ENCODE data around the gene MPRIP. TPM values are rescaled to one million over a fixed set of nuclear protein-coding genes. Genes with fewer than 3 reads are reported as not detected.
"Not testable (repeated sequence)": the region's sequence is repeated elsewhere in the genome, so short reads cannot be mapped to it uniquely, and the experiment has no call there.

MPRIP gene
- total RNA-seq, 2 donors from 2014 or later, result 235 to 252 TPM

GRCh38 chr17:17188586-17188985, 146.3 kb downstream of the MPRIP start:
- no peak overlapping the region for H3K4me3 ChIP-seq
- peaks cover 19 to 44% of the 10 kb centered on the region in 2 donors for H3K4me1 ChIP-seq (ENCODE audit: control insufficient read depth in 1 of 2, low read depth in 2 of 2)
- TF ChIP-seq, protein P1, sequence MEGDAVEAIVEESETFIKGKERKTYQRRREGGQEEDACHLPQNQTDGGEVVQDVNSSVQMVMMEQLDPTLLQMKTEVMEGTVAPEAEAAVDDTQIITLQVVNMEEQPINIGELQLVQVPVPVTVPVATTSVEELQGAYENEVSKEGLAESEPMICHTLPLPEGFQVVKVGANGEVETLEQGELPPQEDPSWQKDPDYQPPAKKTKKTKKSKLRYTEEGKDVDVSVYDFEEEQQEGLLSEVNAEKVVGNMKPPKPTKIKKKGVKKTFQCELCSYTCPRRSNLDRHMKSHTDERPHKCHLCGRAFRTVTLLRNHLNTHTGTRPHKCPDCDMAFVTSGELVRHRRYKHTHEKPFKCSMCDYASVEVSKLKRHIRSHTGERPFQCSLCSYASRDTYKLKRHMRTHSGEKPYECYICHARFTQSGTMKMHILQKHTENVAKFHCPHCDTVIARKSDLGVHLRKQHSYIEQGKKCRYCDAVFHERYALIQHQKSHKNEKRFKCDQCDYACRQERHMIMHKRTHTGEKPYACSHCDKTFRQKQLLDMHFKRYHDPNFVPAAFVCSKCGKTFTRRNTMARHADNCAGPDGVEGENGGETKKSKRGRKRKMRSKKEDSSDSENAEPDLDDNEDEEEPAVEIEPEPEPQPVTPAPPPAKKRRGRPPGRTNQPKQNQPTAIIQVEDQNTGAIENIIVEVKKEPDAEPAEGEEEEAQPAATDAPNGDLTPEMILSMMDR (IDR thresholded peaks at IDR 0.05), result no peak
- H3K27ac ChIP-seq, result no peak overlapping the region
- DNase-seq (ENCODE audit: low spot score) (no peak), ATAC-seq (ENCODE audit: insufficient number of reproducible peaks, low FRiP score, low read depth) (no peak)
- H3K9me3 ChIP-seq, result no peaks in the 10 kb centered on the region
- no peaks in the 10 kb centered on the region for H3K27me3 ChIP-seq (replicated peaks; ENCODE audit: insufficient read depth)
- peaks cover 14% of the 10 kb centered on the region for H3K36me3 ChIP-seq

- no peak for ATAC-seq (ENCODE audit: insufficient number of reproducible peaks, low FRiP score, low read depth)
- Histone ChIP-seq H3K9me3 (no peaks in the 10 kb centered on the region), H3K36me3 (peaks cover 5% of the 10 kb centered on the region), H3K4me3 (no peak overlapping the region), H3K27ac (peak overlapping the region; percentile 54 to 79), H3K27me3 (replicated peaks; ENCODE audit: insufficient read depth) (no peaks in the 10 kb centered on the region), H3K4me1 (ENCODE audit: control insufficient read depth in 1 of 2, low read depth in 2 of 2) (peaks cover 19 to 44% of the 10 kb centered on the region in 2 donors)
- TF ChIP-seq, protein P1 (IDR thresholded peaks at IDR 0.05), result no peak
- no peak for DNase-seq (ENCODE audit: low spot score)
These were observed 147.3 kb downstream of the MPRIP start for GRCh38 chr17:17189559-17189958.

- Histone ChIP-seq H3K27ac (peak overlapping the region; percentile 54 to 79), H3K4me3 (no peak overlapping the region), H3K9me3 (no peaks in the 10 kb centered on the region), H3K36me3 (peaks cover 4% of the 10 kb centered on the region), H3K4me1 (ENCODE audit: control insufficient read depth in 1 of 2, low read depth in 2 of 2) (peaks cover 19 to 44% of the 10 kb centered on the region in 2 donors), H3K27me3 (replicated peaks; ENCODE audit: insufficient read depth) (no peaks in the 10 kb centered on the region)
- no peak for ATAC-seq (ENCODE audit: insufficient number of reproducible peaks, low FRiP score, low read depth)
- no peak for DNase-seq (ENCODE audit: low spot score)
- TF ChIP-seq, protein P1 (IDR thresholded peaks at IDR 0.05), result no peak
These were observed 147.9 kb downstream of the MPRIP start for GRCh38 chr17:17190188-17190587.

- Histone ChIP-seq H3K27ac (peak overlapping the region; percentile 54 to 79), H3K36me3 (peaks cover 4% of the 10 kb centered on the region), H3K9me3 (no peaks in the 10 kb centered on the region), H3K4me3 (peak overlapping the region; percentile 31), H3K4me1 (ENCODE audit: control insufficient read depth in 1 of 2, low read depth in 2 of 2) (peaks cover 19 to 37% of the 10 kb centered on the region in 2 donors), H3K27me3 (replicated peaks; ENCODE audit: insufficient read depth) (no peaks in the 10 kb centered on the region)
- TF ChIP-seq, protein P1 (IDR thresholded peaks at IDR 0.05), result no peak
- ATAC-seq (ENCODE audit: insufficient number of reproducible peaks, low FRiP score, low read depth) (peak; percentile 91), DNase-seq (ENCODE audit: low spot score) (no peak)
These were observed 149.1 kb downstream of the MPRIP start for GRCh38 chr17:17191346-17191792.

DNA sequence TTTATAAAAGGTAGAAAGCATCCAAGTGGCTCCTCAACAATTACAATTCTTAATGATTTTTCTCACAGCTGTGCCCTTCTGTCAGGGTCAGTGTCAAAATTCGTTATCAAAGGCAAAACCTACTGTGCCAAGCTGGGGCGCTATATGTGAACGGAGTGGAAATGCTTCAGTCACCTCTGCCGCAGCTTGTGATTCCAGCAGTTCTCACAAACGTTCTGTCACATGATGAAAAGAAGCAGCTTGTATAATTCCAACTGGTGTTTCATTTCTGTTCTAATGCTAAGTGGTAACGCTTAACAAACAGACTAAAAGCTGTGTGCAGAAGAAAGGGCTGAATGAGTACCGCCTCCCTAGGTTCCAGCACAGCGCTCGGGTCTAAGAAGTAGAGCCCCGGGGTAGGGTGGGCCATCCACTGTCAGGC, 149.7 kb downstream of the MPRIP start:
- Histone ChIP-seq H3K27me3 (replicated peaks; ENCODE audit: insufficient read depth) (no peaks in the 10 kb centered on the region), H3K9me3 (no peaks in the 10 kb centered on the region), H3K36me3 (peaks cover 4% of the 10 kb centered on the region), H3K4me1 (ENCODE audit: control insufficient read depth in 1 of 2, low read depth in 2 of 2) (peaks cover 19 to 31% of the 10 kb centered on the region in 2 donors), H3K27ac (peak overlapping the region; percentile 54 to 79), H3K4me3 (no peak overlapping the region)
- TF ChIP-seq, protein P1 (IDR thresholded peaks at IDR 0.05), result no peak
- DNase-seq (ENCODE audit: low spot score) (no peak), ATAC-seq (ENCODE audit: insufficient number of reproducible peaks, low FRiP score, low read depth) (no peak)

- peaks cover 9 to 17% of the 10 kb centered on the region in 2 donors for H3K4me1 ChIP-seq (ENCODE audit: control insufficient read depth in 1 of 2, low read depth in 2 of 2)
- not testable (repeated sequence) for H3K4me3 ChIP-seq; DNase-seq (ENCODE audit: low spot score); ATAC-seq (ENCODE audit: insufficient number of reproducible peaks, low FRiP score, low read depth); H3K9me3 ChIP-seq; H3K36me3 ChIP-seq; H3K27me3 ChIP-seq (replicated peaks; ENCODE audit: insufficient read depth); H3K27ac ChIP-seq
These were observed 153.2 kb downstream of the MPRIP start for GRCh38 chr17:17195466-17195865.
